ENCODE measurements around the gene LNPEP.

The LNPEP gene

DNA sequence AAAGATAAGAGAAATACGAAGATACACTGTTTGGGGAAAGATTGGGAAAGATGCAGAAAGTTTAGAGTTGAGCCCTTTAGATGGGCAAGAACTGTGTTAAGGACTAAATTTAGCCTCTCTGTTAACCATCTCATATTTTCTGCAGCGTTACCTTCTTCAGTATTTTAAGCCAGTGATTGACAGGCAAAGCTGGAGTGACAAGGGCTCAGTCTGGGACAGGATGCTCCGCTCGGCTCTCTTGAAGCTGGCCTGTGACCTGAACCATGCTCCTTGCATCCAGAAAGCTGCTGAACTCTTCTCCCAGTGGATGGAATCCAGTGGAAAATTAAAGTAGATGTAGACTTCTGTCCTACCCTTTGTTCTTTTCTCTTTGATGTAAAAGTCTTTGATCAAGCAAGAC is 26.4 kb upstream of the LNPEP start:
- H3K4me3 ChIP-seq (ENCODE audit: low read length) = no peak overlapping the region
- H3K9ac ChIP-seq (ENCODE audit: low read depth, low read length) = no peak overlapping the region
- H3K9me3 ChIP-seq (replicated peaks; ENCODE audit: low read length) = no peaks in the 10 kb centered on the region
- no peak overlapping the region for H3K4me2 ChIP-seq (ENCODE audit: low read length)
- no peaks in the 10 kb centered on the region for H3K27me3 ChIP-seq (ENCODE audit: control insufficient read depth, insufficient read depth, low read length)
- H3K4me1 ChIP-seq (ENCODE audit: control insufficient read depth, insufficient read depth, low read length) = no peaks in the 10 kb centered on the region
- H3K36me3 ChIP-seq (ENCODE audit: insufficient read depth, low read length) = no peaks in the 10 kb centered on the region

DNA sequence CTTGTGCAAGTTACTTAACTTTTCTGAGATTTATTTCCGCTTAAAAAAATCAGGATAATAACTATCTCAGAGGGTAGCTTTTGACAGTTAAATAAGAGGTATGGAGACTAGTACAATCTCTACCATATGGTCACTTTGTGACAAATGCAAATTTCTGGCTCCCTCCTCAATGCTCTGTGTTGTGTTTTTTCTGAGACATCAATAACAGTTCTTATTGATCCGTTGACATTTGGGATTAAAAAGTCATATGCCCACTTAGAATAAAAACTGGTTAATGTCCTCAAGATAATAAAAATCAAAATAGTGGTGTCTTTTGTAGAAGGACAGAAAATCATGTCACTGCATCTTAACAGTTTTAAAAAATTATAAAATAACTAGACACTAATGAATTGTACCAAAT is 24.7 kb upstream of the LNPEP start:
- Histone ChIP-seq H3K9me3 (replicated peaks; ENCODE audit: low read length) (no peaks in the 10 kb centered on the region), H3K27me3 (ENCODE audit: control insufficient read depth, insufficient read depth, low read length) (no peaks in the 10 kb centered on the region), H3K4me1 (ENCODE audit: control insufficient read depth, insufficient read depth, low read length) (no peaks in the 10 kb centered on the region), H3K4me2 (ENCODE audit: low read length) (no peak overlapping the region), H3K4me3 (ENCODE audit: low read length) (no peak overlapping the region), H3K36me3 (ENCODE audit: insufficient read depth, low read length) (peaks cover 2% of the 10 kb centered on the region), H3K9ac (ENCODE audit: low read depth, low read length) (no peak overlapping the region)

DNA sequence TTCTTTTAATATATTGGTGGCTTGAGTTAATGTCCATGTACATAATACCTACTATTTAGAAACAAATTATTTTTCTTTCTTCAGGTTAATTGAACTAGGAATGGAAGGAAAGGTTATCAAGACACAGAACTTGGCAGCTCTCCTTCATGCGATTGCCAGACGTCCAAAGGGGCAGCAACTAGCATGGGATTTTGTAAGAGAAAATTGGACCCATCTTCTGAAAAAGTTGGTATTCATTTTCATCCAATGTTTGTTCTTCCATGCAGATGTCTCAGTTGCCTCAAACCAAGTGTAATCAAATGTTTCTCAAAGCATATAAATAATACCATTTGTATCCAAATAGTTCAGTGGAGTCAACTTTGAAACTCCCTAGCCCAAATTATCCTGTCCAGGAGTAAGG is 22.6 kb upstream of the LNPEP start:
- Histone ChIP-seq H3K9ac (ENCODE audit: low read depth, low read length) (no peak overlapping the region), H3K4me2 (ENCODE audit: low read length) (no peak overlapping the region), H3K4me3 (ENCODE audit: low read length) (no peak overlapping the region), H3K9me3 (replicated peaks; ENCODE audit: low read length) (no peaks in the 10 kb centered on the region), H3K27me3 (ENCODE audit: control insufficient read depth, insufficient read depth, low read length) (no peaks in the 10 kb centered on the region), H3K36me3 (ENCODE audit: insufficient read depth, low read length) (peaks cover 2% of the 10 kb centered on the region), H3K4me1 (ENCODE audit: control insufficient read depth, insufficient read depth, low read length) (no peaks in the 10 kb centered on the region)

DNA sequence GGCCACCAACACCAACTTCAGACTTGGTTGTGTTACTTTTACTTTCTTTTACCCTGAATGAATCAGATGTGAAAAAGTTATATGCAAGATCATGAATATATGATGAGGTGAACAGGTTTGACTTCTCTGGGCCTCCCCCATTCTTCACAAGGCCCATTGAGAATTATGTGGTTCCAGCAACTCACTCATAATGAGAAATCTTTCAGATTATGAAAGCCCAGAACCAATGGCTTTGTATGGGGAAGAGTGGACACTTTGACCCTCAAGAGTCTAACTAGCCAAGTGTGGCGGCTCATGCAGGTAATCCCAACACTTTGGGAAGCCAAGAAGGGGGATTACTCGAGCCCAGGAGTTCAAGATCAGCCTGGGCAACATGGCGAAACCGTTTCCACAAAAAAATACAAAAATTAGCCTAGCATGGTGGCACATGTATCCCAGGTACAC is 16.1 kb upstream of the LNPEP start:
- Histone ChIP-seq H3K4me2 (ENCODE audit: low read length) (no peak overlapping the region), H3K4me1 (ENCODE audit: control insufficient read depth, insufficient read depth, low read length) (no peaks in the 10 kb centered on the region), H3K4me3 (ENCODE audit: low read length) (no peak overlapping the region), H3K27me3 (ENCODE audit: control insufficient read depth, insufficient read depth, low read length) (no peaks in the 10 kb centered on the region), H3K9ac (ENCODE audit: low read depth, low read length) (no peak overlapping the region), H3K9me3 (replicated peaks; ENCODE audit: low read length) (no peaks in the 10 kb centered on the region), H3K36me3 (ENCODE audit: insufficient read depth, low read length) (peaks cover 2% of the 10 kb centered on the region)

DNA sequence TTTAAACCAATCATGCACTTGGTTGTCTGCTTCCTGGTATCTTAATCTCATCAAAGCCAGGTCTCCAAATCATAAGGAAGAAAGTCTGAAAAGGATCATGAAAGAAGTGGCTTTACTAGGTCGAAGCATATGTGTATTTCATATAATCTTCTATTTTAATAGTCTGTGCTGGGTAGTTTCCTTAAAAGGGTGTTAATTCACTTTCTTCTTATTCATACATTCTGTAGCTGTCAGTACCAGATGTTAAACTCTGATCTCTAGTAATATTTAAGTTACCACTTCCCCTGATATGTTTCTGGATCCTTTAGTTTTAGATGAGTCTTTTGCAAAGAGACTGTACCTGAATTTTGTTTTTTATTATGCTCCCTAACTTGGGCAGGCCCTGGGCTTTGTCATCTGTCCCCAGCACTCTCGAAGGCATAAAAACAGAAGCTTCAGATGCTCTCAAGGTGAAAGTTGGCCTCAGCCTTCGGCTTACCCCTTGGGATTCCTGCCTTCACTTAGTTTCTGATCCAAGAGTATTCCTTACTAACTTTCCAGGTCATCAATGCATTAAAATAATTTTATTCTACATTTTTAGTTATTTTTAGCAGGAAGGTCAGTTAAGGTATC is 15.0 kb upstream of the LNPEP start:
- Histone ChIP-seq H3K36me3 (ENCODE audit: insufficient read depth, low read length) (no peaks in the 10 kb centered on the region), H3K9ac (ENCODE audit: low read depth, low read length) (no peak overlapping the region)

DNA sequence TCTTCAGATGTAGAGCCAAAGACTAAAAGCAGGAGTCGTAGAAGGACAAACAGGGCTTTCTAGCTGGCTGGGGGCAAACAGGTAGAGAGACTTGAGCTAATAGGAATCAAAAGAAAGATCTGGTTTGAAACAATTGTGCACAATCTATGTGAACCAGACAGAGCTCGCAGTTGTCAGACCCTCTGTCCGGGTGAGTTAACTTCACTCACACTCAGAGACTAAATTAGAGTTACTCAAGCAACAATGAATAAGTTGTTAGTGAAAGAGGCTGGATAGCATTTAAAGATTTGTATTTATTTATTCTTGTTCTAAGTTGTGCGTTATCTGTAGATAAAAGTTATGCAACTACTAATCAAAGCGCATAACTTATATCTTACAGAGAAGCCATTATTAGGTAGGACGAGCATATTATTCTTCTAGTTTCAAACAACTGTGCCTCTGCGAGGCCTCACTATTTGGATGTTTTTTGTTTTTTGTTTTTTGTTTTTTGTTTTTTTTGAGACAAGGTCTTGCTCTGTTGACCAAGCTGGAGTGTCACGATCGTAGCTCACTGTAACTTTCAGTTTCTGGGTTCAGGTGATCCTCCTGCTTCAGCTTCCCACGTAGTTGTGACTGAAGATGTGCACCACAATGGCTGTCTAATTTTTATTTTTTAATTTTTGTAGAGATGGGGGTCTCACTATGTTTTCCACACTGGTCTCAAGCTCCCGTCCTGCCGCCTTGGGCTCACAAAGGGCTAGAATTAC is 13.2 kb upstream of the LNPEP start:
- no peaks in the 10 kb centered on the region for H3K27me3 ChIP-seq (ENCODE audit: control insufficient read depth, insufficient read depth, low read length)
- no peaks in the 10 kb centered on the region for H3K36me3 ChIP-seq (ENCODE audit: insufficient read depth, low read length)
- H3K4me2 ChIP-seq (ENCODE audit: low read length) = no peak overlapping the region
- no peaks in the 10 kb centered on the region for H3K9me3 ChIP-seq (replicated peaks; ENCODE audit: low read length)
- no peaks in the 10 kb centered on the region for H3K4me1 ChIP-seq (ENCODE audit: control insufficient read depth, insufficient read depth, low read length)
- no peak overlapping the region for H3K4me3 ChIP-seq (ENCODE audit: low read length)
- no peak overlapping the region for H3K9ac ChIP-seq (ENCODE audit: low read depth, low read length)

More for the DNA sequence above, 15.0 kb upstream of the LNPEP start:
- Histone ChIP-seq H3K4me1 (ENCODE audit: control insufficient read depth, insufficient read depth, low read length) (no peaks in the 10 kb centered on the region), H3K4me2 (ENCODE audit: low read length) (no peak overlapping the region), H3K4me3 (ENCODE audit: low read length) (no peak overlapping the region), H3K27me3 (ENCODE audit: control insufficient read depth, insufficient read depth, low read length) (no peaks in the 10 kb centered on the region), H3K9me3 (replicated peaks; ENCODE audit: low read length) (no peaks in the 10 kb centered on the region)

DNA sequence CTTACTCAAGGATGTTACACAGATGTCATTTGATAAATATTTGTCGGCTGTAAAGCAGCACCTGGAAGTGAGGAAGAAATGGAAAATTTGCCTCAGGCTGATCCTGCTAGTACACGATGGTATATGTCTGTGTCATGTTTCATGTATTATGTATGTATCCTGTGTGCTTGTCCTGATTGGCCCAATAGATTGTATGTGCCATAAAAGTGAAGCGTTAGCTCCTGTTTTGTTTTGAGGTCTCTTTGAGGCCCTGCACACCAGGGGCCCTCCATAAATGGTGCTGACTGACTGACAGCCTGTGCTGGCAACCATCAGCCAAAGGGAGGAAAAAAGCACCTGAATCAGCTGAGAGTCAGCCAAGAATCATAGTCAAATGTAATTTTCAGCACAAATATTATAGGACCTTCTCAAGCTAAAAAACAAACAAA is 11.8 kb upstream of the LNPEP start:
- H3K9me3 ChIP-seq (replicated peaks; ENCODE audit: low read length) = no peaks in the 10 kb centered on the region
- no peaks in the 10 kb centered on the region for H3K36me3 ChIP-seq (ENCODE audit: insufficient read depth, low read length)
- H3K4me2 ChIP-seq (ENCODE audit: low read length) = no peak overlapping the region
- H3K4me1 ChIP-seq (ENCODE audit: control insufficient read depth, insufficient read depth, low read length) = no peaks in the 10 kb centered on the region
- H3K27me3 ChIP-seq (ENCODE audit: control insufficient read depth, insufficient read depth, low read length) = no peaks in the 10 kb centered on the region
- H3K4me3 ChIP-seq (ENCODE audit: low read length) = no peak overlapping the region
- no peak overlapping the region for H3K9ac ChIP-seq (ENCODE audit: low read depth, low read length)

DNA sequence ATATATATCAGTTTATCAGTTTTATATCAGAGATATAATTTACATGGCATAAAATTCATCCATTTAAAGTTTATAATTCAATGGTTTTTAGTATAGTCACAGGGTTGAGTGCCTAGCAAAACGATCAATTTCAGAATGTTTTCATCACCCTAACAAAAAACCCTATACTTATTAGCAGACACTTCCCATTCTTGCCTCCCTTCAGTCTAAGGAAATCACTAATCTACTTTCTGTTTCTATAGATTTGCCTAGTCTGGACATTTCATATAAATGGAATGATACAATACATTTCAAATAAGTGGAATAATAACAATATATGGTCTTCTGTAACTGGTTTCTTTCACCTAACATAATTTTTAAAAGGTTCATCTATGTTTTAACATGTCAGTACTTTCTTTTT is 9.6 kb upstream of the LNPEP start:
- no peaks in the 10 kb centered on the region for H3K4me1 ChIP-seq (ENCODE audit: control insufficient read depth, insufficient read depth, low read length)
- no peaks in the 10 kb centered on the region for H3K9me3 ChIP-seq (replicated peaks; ENCODE audit: low read length)
- no peaks in the 10 kb centered on the region for H3K27me3 ChIP-seq (ENCODE audit: control insufficient read depth, insufficient read depth, low read length)
- H3K4me2 ChIP-seq (ENCODE audit: low read length) = no peak overlapping the region
- H3K36me3 ChIP-seq (ENCODE audit: insufficient read depth, low read length) = no peaks in the 10 kb centered on the region
- H3K4me3 ChIP-seq (ENCODE audit: low read length) = no peak overlapping the region
- H3K9ac ChIP-seq (ENCODE audit: low read depth, low read length) = no peak overlapping the region

DNA sequence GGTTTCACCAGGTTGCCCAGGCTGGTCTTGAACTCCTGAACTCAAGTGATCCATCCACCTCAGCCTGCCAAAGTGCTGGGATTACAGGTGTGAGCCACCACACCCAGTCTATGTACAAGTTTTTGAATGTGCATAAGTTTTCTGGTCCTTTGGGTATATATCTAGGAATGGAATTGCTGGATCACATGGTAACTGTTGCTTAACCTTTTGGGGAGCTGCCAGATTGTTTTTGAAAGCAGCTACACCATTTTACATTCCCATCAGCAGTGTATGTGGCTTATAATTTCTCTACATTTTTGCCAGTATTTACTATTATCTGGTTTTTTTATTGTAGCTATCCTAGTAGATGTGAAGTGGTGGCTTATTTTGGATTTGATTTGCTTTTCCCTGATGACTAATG is 8.9 kb upstream of the LNPEP start:
- no peak overlapping the region for H3K4me3 ChIP-seq (ENCODE audit: low read length)
- H3K9ac ChIP-seq (ENCODE audit: low read depth, low read length) = no peak overlapping the region
- no peak overlapping the region for H3K4me2 ChIP-seq (ENCODE audit: low read length)
- no peaks in the 10 kb centered on the region for H3K4me1 ChIP-seq (ENCODE audit: control insufficient read depth, insufficient read depth, low read length)
- no peaks in the 10 kb centered on the region for H3K9me3 ChIP-seq (replicated peaks; ENCODE audit: low read length)
- no peaks in the 10 kb centered on the region for H3K27me3 ChIP-seq (ENCODE audit: control insufficient read depth, insufficient read depth, low read length)
- H3K36me3 ChIP-seq (ENCODE audit: insufficient read depth, low read length) = no peaks in the 10 kb centered on the region

DNA sequence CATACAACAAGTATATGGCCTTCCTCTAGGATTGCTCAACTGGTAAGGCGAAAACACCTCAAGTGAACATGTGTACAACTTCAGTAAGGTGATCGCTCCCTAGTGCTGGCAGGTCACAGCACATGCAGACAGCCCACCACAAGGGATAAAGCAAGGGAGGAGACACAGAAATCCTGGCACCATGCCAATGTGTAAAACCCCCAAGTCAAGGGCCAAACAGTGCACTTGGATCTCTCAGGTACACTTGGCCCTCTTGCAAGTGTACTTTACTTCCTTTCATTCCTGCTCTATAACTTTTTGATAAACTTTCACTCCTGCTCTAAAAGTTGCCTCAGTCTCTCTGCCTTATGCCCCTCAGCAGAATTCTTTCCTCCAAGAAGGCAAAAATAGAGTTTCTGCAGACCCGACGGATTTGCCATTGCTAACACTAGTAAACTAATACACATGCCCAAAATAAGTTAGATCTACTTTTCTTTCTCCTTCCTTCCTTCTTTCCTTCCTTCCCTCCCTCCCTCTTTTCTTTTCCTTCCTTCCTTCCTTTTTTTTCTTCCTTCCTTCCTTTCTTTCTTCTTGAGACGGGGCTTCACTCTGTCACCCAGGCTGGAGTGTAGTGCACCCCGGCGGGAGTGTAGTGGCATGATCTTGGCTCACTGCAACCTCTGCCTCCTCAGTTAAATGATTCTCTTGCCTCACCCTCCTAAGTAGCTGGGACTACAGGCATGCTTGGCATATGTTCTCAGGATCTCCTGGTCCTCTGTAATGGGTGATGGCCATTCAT is 6.8 kb upstream of the LNPEP start:
- Histone ChIP-seq H3K9ac (ENCODE audit: low read depth, low read length) (no peak overlapping the region), H3K27me3 (ENCODE audit: control insufficient read depth, insufficient read depth, low read length) (no peaks in the 10 kb centered on the region), H3K9me3 (replicated peaks; ENCODE audit: low read length) (no peaks in the 10 kb centered on the region), H3K4me1 (ENCODE audit: control insufficient read depth, insufficient read depth, low read length) (peaks cover 10% of the 10 kb centered on the region), H3K4me2 (ENCODE audit: low read length) (no peak overlapping the region), H3K36me3 (ENCODE audit: insufficient read depth, low read length) (no peaks in the 10 kb centered on the region), H3K4me3 (ENCODE audit: low read length) (no peak overlapping the region)

DNA sequence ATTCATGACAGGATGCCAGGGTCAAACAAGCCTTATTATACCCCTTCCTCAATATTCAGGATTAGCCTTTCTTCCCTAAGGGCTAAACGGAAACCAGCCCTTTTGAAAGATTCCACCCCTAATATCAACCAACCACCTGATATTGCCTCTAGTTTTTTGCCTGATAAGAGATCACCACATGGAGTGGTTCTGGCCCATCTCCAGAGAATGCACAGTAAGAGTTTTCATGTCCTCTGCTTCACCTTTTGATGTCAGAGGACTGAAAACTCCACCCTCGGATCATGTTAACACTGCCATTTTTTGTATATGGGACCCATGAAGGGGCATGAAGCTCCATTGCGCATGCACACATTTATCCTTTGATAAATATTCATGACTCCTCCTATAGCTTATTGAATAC is 5.8 kb upstream of the LNPEP start:
- no peak overlapping the region for H3K9ac ChIP-seq (ENCODE audit: low read depth, low read length)
- H3K9me3 ChIP-seq (replicated peaks; ENCODE audit: low read length) = no peaks in the 10 kb centered on the region
- no peaks in the 10 kb centered on the region for H3K36me3 ChIP-seq (ENCODE audit: insufficient read depth, low read length)
- H3K4me3 ChIP-seq (ENCODE audit: low read length) = no peak overlapping the region
- peaks cover 14% of the 10 kb centered on the region for H3K4me1 ChIP-seq (ENCODE audit: control insufficient read depth, insufficient read depth, low read length)
- H3K27me3 ChIP-seq (ENCODE audit: control insufficient read depth, insufficient read depth, low read length) = no peaks in the 10 kb centered on the region
- H3K4me2 ChIP-seq (ENCODE audit: low read length) = no peak overlapping the region

All from skeletal muscle satellite cell (primary cell).